ENCODE results near the gene UXT. TPM values are rescaled to one million over a fixed set of nuclear protein-coding genes. Genes with fewer than 3 reads are reported as not detected.

Gene UXT
- total and polyA plus RNA-seq, 2 of the 13 experiments (the other 11 are each of a cell fraction or from before 2014, with no cell fraction given) = 107 to 123 TPM

DNA sequence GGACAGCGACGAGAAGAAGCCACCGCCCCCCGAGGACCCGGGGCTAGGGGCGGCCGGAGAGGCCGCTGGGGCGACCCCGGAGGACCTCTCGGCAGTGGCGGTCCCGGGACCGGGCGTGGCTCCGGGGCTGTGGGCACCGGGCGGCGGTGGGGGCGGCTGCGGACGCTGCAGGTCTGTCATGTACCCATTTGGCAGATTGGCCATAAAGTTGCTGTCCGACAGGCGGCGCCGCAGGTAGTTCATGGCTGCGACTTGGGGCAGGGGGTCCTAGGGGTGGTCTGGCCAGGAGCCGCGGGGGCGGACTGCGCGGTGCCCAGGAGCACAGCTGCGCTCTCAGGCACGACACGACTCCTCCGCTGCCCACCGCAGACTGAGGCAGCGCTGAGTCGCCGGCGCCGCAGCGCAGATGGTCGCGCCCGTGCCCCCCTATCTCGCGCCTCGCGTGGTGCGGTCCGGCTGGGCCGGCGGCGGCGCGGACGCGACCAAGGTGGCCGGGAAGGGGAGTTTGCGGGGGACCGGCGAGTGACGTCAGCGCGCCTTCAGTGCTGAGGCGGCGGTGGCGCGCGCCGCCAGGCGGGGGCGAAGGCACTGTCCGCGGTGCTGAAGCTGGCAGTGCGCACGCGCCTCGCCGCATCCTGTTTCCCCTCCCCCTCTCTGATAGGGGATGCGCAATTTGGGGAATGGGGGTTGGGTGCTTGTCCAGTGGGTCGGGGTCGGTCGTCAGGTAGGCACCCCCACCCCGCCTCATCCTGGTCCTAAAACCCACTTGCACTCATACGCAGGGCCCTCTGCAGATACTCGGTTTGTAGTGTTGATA is 39.3 kb downstream of the UXT start, which contains the start of gene SYN1 (continued):
- TF ChIP-seq YEATS4 (CRISPR knock-in tag; IDR thresholded peaks at IDR 0.05; ENCODE audit: borderline replicate concordance) (0 out of 2 replicates have a peak, but pooled peaks have one; percentile 34), CHCHD3 (CRISPR knock-in tag; IDR thresholded peaks at IDR 0.05) (no peak), ZMYM4 (CRISPR knock-in tag; IDR thresholded peaks at IDR 0.05) (peak; percentile 36; the same call in 1 of the 2 replicates), ZMAT3 (CRISPR knock-in tag; conservative IDR thresholded peaks at IDR 0.05) (no peak; the same call in 1 of the 2 replicates), NONO (IDR thresholded peaks at IDR 0.05) (no peak), NONO (CRISPR knock-in tag; conservative IDR thresholded peaks at IDR 0.05) (peak; percentile 42; the same call in 1 of the 2 replicates), SPEN (CRISPR knock-in tag; IDR thresholded peaks at IDR 0.05; ENCODE audit: low read depth) (no peak), SAFB2 (CRISPR knock-in tag; IDR thresholded peaks at IDR 0.05; ENCODE audit: borderline replicate concordance, low read depth) (no peak), AGO2 (optimal IDR thresholded peaks at IDR 0.05; ENCODE audit: low read depth, low read length) (no peak), ZNF713 (CRISPR knock-in tag; IDR thresholded peaks at IDR 0.05) (no peak), ZNF430 (CRISPR knock-in tag; IDR thresholded peaks at IDR 0.05) (no peak)
- TF ChIP-seq, protein P1, sequence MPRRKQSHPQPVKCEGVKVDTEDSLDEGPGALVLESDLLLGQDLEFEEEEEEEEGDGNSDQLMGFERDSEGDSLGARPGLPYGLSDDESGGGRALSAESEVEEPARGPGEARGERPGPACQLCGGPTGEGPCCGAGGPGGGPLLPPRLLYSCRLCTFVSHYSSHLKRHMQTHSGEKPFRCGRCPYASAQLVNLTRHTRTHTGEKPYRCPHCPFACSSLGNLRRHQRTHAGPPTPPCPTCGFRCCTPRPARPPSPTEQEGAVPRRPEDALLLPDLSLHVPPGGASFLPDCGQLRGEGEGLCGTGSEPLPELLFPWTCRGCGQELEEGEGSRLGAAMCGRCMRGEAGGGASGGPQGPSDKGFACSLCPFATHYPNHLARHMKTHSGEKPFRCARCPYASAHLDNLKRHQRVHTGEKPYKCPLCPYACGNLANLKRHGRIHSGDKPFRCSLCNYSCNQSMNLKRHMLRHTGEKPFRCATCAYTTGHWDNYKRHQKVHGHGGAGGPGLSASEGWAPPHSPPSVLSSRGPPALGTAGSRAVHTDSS (CRISPR knock-in tag; conservative IDR thresholded peaks at IDR 0.05) = no peak
- TF ChIP-seq, protein P2, sequence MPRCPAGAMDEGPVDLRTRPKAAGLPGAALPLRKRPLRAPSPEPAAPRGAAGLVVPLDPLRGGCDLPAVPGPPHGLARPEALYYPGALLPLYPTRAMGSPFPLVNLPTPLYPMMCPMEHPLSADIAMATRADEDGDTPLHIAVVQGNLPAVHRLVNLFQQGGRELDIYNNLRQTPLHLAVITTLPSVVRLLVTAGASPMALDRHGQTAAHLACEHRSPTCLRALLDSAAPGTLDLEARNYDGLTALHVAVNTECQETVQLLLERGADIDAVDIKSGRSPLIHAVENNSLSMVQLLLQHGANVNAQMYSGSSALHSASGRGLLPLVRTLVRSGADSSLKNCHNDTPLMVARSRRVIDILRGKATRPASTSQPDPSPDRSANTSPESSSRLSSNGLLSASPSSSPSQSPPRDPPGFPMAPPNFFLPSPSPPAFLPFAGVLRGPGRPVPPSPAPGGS (CRISPR knock-in tag; IDR thresholded peaks at IDR 0.05) = peak; percentile 73; the same call in 1 of the 2 replicates
- TF ChIP-seq, protein P3, sequence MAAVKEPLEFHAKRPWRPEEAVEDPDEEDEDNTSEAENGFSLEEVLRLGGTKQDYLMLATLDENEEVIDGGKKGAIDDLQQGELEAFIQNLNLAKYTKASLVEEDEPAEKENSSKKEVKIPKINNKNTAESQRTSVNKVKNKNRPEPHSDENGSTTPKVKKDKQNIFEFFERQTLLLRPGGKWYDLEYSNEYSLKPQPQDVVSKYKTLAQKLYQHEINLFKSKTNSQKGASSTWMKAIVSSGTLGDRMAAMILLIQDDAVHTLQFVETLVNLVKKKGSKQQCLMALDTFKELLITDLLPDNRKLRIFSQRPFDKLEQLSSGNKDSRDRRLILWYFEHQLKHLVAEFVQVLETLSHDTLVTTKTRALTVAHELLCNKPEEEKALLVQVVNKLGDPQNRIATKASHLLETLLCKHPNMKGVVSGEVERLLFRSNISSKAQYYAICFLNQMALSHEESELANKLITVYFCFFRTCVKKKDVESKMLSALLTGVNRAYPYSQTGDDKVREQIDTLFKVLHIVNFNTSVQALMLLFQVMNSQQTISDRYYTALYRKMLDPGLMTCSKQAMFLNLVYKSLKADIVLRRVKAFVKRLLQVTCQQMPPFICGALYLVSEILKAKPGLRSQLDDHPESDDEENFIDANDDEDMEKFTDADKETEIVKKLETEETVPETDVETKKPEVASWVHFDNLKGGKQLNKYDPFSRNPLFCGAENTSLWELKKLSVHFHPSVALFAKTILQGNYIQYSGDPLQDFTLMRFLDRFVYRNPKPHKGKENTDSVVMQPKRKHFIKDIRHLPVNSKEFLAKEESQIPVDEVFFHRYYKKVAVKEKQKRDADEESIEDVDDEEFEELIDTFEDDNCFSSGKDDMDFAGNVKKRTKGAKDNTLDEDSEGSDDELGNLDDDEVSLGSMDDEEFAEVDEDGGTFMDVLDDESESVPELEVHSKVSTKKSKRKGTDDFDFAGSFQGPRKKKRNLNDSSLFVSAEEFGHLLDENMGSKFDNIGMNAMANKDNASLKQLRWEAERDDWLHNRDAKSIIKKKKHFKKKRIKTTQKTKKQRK (IDR thresholded peaks at IDR 0.05; ENCODE audit: low read length) = no peak
- TF ChIP-seq, protein P4, sequence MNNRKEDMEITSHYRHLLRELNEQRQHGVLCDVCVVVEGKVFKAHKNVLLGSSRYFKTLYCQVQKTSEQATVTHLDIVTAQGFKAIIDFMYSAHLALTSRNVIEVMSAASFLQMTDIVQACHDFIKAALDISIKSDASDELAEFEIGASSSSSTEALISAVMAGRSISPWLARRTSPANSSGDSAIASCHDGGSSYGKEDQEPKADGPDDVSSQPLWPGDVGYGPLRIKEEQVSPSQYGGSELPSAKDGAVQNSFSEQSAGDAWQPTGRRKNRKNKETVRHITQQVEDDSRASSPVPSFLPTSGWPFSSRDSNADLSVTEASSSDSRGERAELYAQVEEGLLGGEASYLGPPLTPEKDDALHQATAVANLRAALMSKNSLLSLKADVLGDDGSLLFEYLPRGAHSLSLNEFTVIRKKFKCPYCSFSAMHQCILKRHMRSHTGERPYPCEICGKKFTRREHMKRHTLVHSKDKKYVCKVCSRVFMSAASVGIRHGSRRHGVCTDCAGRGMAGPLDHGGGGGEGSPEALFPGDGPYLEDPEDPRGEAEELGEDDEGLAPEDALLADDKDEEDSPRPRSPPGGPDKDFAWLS (CRISPR knock-in tag; IDR thresholded peaks at IDR 0.05; ENCODE audit: borderline replicate concordance) = no peak
- TF ChIP-seq, protein P5, sequence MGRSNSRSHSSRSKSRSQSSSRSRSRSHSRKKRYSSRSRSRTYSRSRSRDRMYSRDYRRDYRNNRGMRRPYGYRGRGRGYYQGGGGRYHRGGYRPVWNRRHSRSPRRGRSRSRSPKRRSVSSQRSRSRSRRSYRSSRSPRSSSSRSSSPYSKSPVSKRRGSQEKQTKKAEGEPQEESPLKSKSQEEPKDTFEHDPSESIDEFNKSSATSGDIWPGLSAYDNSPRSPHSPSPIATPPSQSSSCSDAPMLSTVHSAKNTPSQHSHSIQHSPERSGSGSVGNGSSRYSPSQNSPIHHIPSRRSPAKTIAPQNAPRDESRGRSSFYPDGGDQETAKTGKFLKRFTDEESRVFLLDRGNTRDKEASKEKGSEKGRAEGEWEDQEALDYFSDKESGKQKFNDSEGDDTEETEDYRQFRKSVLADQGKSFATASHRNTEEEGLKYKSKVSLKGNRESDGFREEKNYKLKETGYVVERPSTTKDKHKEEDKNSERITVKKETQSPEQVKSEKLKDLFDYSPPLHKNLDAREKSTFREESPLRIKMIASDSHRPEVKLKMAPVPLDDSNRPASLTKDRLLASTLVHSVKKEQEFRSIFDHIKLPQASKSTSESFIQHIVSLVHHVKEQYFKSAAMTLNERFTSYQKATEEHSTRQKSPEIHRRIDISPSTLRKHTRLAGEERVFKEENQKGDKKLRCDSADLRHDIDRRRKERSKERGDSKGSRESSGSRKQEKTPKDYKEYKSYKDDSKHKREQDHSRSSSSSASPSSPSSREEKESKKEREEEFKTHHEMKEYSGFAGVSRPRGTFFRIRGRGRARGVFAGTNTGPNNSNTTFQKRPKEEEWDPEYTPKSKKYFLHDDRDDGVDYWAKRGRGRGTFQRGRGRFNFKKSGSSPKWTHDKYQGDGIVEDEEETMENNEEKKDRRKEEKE (IDR thresholded peaks at IDR 0.05) = no peak
- TF ChIP-seq, protein P6, sequence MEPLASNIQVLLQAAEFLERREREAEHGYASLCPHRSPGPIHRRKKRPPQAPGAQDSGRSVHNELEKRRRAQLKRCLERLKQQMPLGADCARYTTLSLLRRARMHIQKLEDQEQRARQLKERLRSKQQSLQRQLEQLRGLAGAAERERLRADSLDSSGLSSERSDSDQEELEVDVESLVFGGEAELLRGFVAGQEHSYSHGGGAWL (CRISPR knock-in tag; IDR thresholded peaks at IDR 0.05) = peak; percentile 72; the same call in 1 of the 2 replicates
